Measurements from ENCODE around the gene KDELR3.

- TF ChIP-seq, protein P1, sequence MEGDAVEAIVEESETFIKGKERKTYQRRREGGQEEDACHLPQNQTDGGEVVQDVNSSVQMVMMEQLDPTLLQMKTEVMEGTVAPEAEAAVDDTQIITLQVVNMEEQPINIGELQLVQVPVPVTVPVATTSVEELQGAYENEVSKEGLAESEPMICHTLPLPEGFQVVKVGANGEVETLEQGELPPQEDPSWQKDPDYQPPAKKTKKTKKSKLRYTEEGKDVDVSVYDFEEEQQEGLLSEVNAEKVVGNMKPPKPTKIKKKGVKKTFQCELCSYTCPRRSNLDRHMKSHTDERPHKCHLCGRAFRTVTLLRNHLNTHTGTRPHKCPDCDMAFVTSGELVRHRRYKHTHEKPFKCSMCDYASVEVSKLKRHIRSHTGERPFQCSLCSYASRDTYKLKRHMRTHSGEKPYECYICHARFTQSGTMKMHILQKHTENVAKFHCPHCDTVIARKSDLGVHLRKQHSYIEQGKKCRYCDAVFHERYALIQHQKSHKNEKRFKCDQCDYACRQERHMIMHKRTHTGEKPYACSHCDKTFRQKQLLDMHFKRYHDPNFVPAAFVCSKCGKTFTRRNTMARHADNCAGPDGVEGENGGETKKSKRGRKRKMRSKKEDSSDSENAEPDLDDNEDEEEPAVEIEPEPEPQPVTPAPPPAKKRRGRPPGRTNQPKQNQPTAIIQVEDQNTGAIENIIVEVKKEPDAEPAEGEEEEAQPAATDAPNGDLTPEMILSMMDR (IDR thresholded peaks at IDR 0.05; ENCODE audit: control extremely low read depth in 1 of 3, insufficient read depth in 1 of 3, low read depth in 1 of 3, low read length in 3 of 3): no peak
- no peak for TF ChIP-seq RAD21 (IDR thresholded peaks at IDR 0.05 in 1 of 2, conservative IDR thresholded peaks at IDR 0.05 in 1 of 2; ENCODE audit: low read depth in 2 of 2, low read length in 2 of 2)
- no peak for TF ChIP-seq MAX (IDR thresholded peaks at IDR 0.05)
- TF ChIP-seq SIX5 (IDR thresholded peaks at IDR 0.05; ENCODE audit: low read depth, low read length): no peak
- TF ChIP-seq EP300 (IDR thresholded peaks at IDR 0.05; ENCODE audit: borderline replicate concordance in 1 of 2, low read depth in 2 of 2, low read length in 2 of 2): no peak
- TF ChIP-seq, protein P2, sequence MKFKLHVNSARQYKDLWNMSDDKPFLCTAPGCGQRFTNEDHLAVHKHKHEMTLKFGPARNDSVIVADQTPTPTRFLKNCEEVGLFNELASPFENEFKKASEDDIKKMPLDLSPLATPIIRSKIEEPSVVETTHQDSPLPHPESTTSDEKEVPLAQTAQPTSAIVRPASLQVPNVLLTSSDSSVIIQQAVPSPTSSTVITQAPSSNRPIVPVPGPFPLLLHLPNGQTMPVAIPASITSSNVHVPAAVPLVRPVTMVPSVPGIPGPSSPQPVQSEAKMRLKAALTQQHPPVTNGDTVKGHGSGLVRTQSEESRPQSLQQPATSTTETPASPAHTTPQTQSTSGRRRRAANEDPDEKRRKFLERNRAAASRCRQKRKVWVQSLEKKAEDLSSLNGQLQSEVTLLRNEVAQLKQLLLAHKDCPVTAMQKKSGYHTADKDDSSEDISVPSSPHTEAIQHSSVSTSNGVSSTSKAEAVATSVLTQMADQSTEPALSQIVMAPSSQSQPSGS (IDR thresholded peaks at IDR 0.05; ENCODE audit: low read length): no peak
- TF ChIP-seq POLR2AphosphoS5 (IDR thresholded peaks at IDR 0.05; ENCODE audit: low read depth, low read length): no peak
- no peak for TF ChIP-seq CEBPB (IDR thresholded peaks at IDR 0.05; ENCODE audit: low read depth, low read length)
- no peak for TF ChIP-seq CHD1 (IDR thresholded peaks at IDR 0.05; ENCODE audit: low read depth, low read length)
Observed at GRCh38 chr22:38469306-38469781, 1.4 kb downstream of the KDELR3 start.
